ENCODE data around the gene PHACTR1. TPM values are rescaled to one million over a fixed set of nuclear protein-coding genes. Genes with fewer than 3 reads are reported as not detected.
A peak's percentile ranks its signal among the peaks of the same experiment; 100 is the strongest.

The PHACTR1 gene
- total RNA-seq, 1 donor from 2014 or later: 50.7 TPM

DNA sequence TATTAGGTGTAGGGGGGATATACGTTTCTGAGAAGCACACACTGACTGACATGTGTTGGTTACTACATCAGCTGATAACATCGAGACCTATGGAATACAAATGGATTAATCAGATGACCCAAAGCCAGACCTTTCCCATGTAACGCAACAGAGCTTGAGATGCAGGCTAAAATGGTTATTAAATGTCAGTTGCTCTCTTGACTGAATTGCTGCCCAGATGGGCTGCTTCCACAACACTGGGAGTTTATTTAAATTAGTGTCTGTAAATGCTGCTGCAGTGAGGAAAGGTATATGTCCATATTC lies 298.8 kb downstream of the PHACTR1 start:
- Mint-ChIP-seq H3K9me3 (ENCODE audit: unreplicated experiment) (peaks cover 2% of the 10 kb centered on the region), H3K4me1 (ENCODE audit: low read depth, unreplicated experiment) (no peaks in the 10 kb centered on the region), H3K27ac (ENCODE audit: unreplicated experiment) (no peak overlapping the region), H3K4me3 (ENCODE audit: unreplicated experiment) (peak overlapping the region; percentile 82), H3K27me3 (ENCODE audit: unreplicated experiment) (peaks cover 15% of the 10 kb centered on the region), H3K36me3 (ENCODE audit: unreplicated experiment) (no peaks in the 10 kb centered on the region)
- TF ChIP-seq, protein P1, sequence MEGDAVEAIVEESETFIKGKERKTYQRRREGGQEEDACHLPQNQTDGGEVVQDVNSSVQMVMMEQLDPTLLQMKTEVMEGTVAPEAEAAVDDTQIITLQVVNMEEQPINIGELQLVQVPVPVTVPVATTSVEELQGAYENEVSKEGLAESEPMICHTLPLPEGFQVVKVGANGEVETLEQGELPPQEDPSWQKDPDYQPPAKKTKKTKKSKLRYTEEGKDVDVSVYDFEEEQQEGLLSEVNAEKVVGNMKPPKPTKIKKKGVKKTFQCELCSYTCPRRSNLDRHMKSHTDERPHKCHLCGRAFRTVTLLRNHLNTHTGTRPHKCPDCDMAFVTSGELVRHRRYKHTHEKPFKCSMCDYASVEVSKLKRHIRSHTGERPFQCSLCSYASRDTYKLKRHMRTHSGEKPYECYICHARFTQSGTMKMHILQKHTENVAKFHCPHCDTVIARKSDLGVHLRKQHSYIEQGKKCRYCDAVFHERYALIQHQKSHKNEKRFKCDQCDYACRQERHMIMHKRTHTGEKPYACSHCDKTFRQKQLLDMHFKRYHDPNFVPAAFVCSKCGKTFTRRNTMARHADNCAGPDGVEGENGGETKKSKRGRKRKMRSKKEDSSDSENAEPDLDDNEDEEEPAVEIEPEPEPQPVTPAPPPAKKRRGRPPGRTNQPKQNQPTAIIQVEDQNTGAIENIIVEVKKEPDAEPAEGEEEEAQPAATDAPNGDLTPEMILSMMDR (IDR thresholded peaks at IDR 0.05; ENCODE audit: partially characterized antibody, unreplicated experiment): no peak
- no peak for DNase-seq

- no peaks in the 10 kb centered on the region for H3K36me3 Mint-ChIP-seq (ENCODE audit: unreplicated experiment)
- DNase-seq: no peak
- H3K4me3 Mint-ChIP-seq (ENCODE audit: unreplicated experiment): no peak overlapping the region
- no peaks in the 10 kb centered on the region for H3K27me3 Mint-ChIP-seq (ENCODE audit: unreplicated experiment)
- no peak overlapping the region for H3K27ac Mint-ChIP-seq (ENCODE audit: unreplicated experiment)
- TF ChIP-seq, protein P1 (IDR thresholded peaks at IDR 0.05; ENCODE audit: partially characterized antibody, unreplicated experiment): no peak
- H3K9me3 Mint-ChIP-seq (ENCODE audit: unreplicated experiment): no peaks in the 10 kb centered on the region
- peaks cover 17% of the 10 kb centered on the region for H3K4me1 Mint-ChIP-seq (ENCODE audit: low read depth, unreplicated experiment)
Observed at GRCh38 chr6:13024616-13025015, 308.0 kb downstream of the PHACTR1 start.

DNA sequence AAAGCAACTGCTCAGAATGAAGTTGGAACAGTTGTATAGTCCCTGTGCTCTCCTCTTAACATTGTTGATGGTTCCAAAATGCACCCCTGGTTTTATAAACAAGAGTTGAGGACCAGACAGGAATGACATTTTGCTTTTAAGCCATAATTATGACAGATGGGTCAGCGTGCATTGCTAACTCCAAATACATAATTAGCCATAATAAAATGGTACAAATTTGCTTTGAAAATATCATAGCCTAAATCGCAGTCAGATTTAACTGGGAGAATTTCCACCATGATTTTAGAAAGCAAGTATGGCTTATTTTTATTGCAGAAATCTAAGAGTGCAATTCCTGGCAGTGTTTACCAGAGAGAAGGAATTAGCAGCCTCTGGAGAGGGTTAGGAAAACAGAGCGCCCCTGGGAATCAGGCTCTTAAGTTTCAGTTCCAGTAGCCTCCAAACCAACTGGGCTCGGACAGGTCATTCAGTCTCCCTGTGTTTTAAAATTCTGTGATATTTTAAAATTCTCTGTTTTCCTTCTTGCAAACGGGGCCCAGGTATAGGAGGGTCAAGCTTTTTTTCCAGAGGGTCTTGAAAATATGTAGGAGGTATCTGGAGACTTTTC lies 309.4 kb downstream of the PHACTR1 start:
- peak; percentile 39 for DNase-seq
- no peaks in the 10 kb centered on the region for H3K36me3 Mint-ChIP-seq (ENCODE audit: unreplicated experiment)
- peaks cover 17% of the 10 kb centered on the region for H3K4me1 Mint-ChIP-seq (ENCODE audit: low read depth, unreplicated experiment)
- TF ChIP-seq, protein P1 (IDR thresholded peaks at IDR 0.05; ENCODE audit: partially characterized antibody, unreplicated experiment): no peak
- peak overlapping the region; percentile 84 for H3K27ac Mint-ChIP-seq (ENCODE audit: unreplicated experiment)
- no peaks in the 10 kb centered on the region for H3K27me3 Mint-ChIP-seq (ENCODE audit: unreplicated experiment)
- no peaks in the 10 kb centered on the region for H3K9me3 Mint-ChIP-seq (ENCODE audit: unreplicated experiment)
- peak overlapping the region; percentile 67 for H3K4me3 Mint-ChIP-seq (ENCODE audit: unreplicated experiment)

DNA sequence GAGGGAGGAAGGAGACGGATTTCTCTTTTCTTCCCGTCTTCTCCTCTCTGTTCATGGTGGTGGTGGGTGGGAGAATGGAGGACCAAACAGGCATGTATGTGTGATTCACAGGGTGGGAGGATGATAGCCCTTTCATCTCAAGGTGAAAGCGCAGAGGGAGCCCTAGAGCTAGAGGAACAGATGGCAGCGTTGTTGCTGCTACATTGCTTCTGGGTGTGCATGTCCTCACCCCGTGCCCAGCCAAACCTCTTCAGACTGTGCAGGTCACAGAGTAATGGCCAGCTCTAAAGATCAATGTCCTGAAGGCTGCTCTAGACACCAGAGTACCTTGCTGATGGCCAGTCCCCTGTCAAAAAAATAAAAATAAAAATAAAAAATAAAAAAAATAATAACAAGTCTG lies 310.0 kb downstream of the PHACTR1 start:
- Mint-ChIP-seq H3K4me3 (ENCODE audit: unreplicated experiment) (peak overlapping the region; percentile 67), H3K27ac (ENCODE audit: unreplicated experiment) (peak overlapping the region; percentile 84), H3K27me3 (ENCODE audit: unreplicated experiment) (no peaks in the 10 kb centered on the region), H3K36me3 (ENCODE audit: unreplicated experiment) (no peaks in the 10 kb centered on the region), H3K4me1 (ENCODE audit: low read depth, unreplicated experiment) (peaks cover 17% of the 10 kb centered on the region), H3K9me3 (ENCODE audit: unreplicated experiment) (no peaks in the 10 kb centered on the region)
- TF ChIP-seq, protein P1 (IDR thresholded peaks at IDR 0.05; ENCODE audit: partially characterized antibody, unreplicated experiment): no peak
- DNase-seq: peak; percentile 44

- H3K27ac Mint-ChIP-seq (ENCODE audit: unreplicated experiment): peak overlapping the region; percentile 7
Observed at GRCh38 chr6:13027207-13027606, 310.6 kb downstream of the PHACTR1 start.

More at GRCh38 chr6:13027207-13027606, 310.6 kb downstream of the PHACTR1 start:
- TF ChIP-seq, protein P1 (IDR thresholded peaks at IDR 0.05; ENCODE audit: partially characterized antibody, unreplicated experiment): no peak
- no peaks in the 10 kb centered on the region for H3K9me3 Mint-ChIP-seq (ENCODE audit: unreplicated experiment)
- peak overlapping the region; percentile 10 for H3K4me3 Mint-ChIP-seq (ENCODE audit: unreplicated experiment)
- peaks cover 17% of the 10 kb centered on the region for H3K4me1 Mint-ChIP-seq (ENCODE audit: low read depth, unreplicated experiment)
- no peaks in the 10 kb centered on the region for H3K36me3 Mint-ChIP-seq (ENCODE audit: unreplicated experiment)
- no peaks in the 10 kb centered on the region for H3K27me3 Mint-ChIP-seq (ENCODE audit: unreplicated experiment)
- no peak for DNase-seq

All from glutamatergic neuron (in vitro differentiated cells).